Glomerular visceral epithelial cell (primary cell): ENCODE measurements around the gene CCDC91.
A peak's percentile ranks its signal among the peaks of the same experiment; 100 is the strongest.
"Not testable (repeated sequence)": the region's sequence is repeated elsewhere in the genome, so short reads cannot be mapped to it uniquely, and the experiment has no call there.

Source experiments
- DNase-seq: peaks from one replicate; pipeline ENCODE4 v3.0.0-alpha.2; 2016; ENCODE audit errors: extremely low spot score

CCDC91 gene

DNA sequence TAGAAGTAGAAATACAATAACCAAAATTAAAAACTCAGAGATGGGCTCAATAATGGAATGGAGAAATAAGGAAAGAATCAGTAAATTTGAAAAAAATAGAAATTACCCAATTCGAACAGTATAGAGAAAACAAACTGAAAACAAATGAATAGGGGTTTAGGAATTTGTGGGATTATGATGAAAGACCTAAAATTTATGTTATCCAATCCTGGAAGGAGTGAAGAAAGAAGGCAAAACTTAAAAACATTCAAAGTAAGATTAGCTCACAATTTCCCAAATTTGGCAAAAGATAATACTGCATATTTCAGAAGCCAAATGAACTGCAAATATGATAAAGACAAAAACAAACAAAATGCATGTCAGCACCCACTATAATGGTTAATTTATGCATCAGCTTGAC lies 177.1 kb downstream of the CCDC91 start:
- DNase-seq = no peak

DNA sequence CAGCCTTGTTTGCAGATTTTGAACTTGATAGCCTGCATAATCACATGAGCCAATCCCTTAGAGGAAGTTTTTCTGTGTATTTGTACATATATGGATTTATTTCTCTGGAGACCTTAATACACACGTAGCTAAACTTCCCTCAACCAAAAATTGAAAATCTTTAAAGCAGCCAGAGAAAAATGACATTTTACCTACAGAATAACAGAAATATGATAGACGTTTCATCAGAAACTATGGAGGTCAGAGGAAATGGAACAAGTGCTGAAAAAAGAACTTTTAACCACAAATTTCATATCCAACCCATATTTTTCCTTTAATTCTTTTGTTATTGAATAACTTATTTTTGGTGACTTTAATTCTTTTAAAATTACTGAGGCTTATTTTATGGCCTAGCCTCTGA lies 177.7 kb downstream of the CCDC91 start:
- no peak for DNase-seq

DNA sequence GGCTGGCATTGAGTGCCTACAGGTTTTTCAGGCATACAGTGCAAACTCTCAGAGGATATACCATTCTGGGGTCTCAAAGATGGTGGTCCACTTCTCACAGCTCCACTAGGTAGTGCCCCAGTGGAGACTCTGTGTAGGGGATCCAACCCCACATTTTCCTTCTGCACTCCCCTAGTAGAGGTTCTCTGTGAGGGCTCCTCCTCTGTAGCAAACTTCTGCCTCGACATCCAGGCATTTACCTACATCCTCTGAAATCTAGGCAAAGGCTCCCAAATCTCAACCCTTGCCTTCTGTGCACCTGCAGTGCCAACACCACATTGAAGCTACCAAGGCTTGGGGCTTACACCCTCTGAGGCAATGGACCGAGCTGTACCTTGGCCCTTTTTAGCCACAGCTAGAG lies 179.2 kb downstream of the CCDC91 start:
- DNase-seq = no peak

DNA sequence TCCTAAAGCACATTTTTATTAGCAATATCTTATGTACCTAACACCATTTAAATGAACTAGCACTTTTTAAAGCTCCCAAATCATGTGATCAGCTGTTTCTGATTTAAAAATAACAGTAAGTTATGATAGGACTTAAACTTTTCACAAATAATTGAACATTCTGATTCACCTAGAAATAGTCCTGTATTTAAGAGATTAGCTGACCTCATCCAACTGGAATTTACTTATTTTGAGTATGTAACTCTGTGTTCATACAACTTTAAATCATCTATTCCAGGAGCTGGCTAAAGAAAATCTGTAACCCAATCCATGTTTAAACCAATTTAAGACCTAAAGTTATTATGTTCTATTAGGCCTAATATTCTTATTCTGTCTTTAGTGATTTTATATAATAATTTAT lies 184.3 kb downstream of the CCDC91 start:
- no peak for DNase-seq

DNA sequence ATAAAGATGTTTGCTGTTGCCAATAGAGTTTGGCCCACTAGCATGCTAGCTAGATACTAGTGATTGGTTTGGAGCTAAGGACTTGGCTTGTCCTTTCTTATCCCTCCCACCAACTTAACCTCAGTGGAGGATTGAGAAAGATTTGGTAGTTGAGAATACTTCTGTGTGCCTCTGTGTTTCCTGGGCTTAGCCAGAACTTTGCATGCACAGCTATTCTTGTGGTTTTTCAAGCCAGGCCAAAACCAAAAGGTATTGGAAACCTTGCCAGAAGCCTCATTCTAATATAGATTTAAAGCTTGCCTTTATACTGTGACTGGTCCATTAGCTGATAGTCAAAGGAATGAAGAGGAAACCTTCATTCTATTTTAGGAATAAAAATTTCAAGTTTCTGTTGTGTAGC lies 188.5 kb downstream of the CCDC91 start:
- peak; percentile 26 for DNase-seq

DNA sequence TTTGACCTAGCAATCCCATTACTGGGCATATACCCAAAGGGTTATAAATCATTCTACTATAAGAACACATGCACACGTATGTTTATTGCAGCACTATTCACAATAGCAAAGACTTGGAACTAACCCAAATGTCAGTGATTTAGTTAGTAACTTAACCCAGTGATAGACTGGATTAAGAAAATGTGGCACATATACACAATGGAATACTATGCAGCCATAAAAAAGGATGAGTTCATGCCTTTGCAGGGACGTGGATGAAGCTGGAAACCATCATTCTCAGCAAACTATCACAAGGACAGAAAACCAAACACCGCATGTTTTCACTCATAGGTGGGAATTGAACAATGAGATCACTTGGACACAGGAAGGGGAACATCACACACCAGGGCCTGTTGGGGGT lies 189.5 kb downstream of the CCDC91 start:
- not testable (repeated sequence) for DNase-seq

DNA sequence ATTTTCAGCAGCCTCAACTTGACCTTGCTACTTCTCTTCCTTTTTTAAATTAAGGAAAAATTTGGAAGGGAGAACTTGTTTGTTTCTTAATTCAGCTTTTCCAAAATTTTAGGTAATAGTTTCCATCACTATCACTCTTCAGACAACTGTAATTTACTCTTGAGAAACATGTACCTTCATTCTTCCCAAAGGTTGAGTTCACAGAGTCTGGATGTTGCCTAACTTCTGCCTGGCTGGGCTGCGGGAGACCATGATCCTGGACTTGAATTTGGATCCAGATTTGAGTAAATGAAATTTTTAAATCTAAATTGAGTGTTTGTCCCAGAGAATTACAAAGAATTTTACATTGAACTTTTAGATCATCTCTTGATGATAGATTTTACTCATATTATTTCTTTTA lies 193.1 kb downstream of the CCDC91 start:
- no peak for DNase-seq

DNA sequence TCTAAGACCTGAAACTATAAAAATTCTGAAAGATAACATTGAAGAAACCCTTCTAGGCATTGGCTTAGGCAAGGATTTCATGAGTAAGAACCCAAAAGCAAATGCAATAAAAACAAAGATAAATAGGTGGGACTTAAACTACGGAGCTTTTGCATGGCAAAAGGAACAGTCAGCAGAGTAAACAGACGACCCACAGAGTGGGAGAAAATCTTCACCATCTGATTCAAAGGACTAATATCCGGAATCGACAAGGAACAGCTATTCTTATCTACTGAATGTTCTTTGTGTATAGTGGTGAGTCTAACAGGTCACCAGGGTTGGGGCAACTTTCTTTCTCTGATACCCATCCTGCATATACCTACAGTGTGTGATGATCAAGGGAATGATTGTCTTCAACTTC lies 198.6 kb downstream of the CCDC91 start:
- no peak for DNase-seq

DNA sequence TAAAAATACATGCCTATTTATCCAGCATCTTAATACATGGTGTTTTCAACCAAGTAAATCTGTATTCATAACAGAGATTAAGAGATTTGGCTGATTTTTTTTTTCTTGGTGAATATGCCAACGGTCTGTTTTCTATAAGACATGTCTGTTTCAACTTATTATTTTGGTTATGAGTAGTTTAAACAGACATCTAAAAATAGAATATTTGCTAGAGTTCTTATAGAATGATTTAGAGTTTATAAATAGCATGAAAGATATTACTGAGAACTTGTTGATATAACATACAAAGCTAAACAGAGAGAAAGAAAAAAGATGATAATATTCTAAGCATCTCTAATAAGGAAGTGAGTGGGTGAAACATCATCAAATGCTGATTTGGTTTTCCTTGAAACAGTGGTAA lies 199.9 kb downstream of the CCDC91 start:
- DNase-seq = no peak

DNA sequence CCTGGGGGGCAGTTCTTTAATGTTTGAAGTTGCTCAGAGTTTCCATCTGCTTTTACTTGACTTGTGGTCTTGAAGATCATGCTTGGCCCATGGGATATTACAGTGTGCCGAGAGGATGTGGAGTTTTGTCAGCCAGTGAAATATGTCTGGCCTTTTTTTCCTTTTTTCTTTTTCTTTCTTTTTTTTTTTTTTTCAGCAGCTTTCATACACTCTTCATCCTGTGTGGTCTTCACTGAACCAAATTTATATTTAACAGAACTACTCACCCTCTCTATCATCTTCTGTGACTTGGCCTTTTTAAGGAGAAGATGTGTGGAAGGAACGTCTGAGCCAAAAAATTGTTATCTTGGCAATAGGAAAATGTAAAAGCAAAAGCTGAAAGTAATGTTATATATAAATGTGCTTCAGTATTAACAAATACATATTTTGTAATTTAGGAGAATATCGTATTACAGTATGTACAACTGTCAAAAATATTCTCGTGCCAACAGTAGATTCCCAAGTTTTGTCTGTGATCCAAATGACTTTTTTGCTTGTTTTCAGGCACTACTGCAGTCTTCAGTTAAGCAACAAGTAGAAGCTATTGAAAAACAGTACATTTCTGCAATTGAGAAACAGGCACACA lies 200.6 kb downstream of the CCDC91 start:
- no peak for DNase-seq

DNA sequence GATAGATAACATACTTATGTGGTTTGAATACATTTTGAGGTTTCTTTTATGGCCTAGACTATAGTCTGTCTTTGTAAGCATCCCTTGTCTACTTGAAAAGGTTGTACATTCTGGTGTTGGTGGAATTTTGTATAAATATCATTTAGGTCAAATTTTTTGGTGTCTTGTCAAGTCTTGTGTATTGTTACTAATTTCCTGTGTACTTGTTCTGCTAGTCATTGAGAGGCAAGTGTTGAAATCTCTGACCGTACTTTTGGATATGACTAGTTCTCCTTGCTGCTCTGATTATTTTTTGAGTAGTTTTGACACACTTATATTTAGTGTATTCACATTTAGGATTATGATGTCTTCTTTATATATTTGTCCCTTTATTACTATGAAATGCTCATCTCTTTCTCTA lies 219.6 kb downstream of the CCDC91 start:
- no peak for DNase-seq

DNA sequence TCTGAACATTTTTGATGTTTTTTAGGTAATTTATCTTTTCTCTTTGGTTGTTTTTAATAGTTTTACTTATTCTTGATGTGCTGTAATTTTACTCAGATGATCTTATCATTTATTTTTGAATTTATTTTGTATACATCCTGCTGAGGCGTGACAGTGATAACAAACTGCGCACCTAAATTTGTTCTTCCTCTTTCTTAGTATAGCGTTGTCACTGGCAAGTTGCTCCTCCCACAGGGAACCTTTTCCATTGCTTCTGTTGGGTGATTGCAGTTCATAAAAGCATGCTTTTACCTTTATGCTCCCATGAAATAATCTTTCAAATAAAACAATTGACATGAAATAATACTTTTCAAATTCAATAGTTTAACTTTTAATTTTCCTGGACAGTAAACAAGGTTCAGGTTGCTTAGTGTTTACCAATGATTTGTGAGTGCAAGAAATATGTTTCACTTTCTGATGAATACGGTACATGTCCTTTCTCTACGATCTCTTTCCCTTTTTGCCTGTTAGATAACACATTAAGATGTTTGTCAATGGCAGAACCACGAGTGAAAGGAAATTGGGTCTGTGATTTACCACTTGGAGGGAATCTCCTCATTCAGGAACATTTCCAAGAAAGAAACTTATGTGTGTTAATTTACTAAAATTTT lies 223.3 kb downstream of the CCDC91 start:
- no peak for DNase-seq

DNA sequence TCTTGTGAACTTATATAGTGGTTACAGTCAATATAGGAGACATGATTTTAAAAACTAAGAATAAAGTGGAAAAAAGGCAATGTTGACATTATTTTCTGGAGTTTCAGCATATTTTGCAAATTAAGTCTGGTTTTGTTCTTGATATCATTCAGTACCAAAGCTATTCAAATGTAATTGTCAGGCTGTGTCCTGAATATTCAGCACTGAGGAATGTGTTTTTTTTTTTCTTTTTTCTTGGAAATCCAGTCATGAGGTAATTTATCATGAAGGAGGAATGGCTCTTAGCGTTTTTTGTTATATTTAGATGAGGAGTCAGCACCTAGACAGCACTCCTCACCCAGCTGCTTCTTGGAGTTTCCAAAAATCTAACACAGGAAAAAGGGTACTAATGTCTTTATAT lies 225.5 kb downstream of the CCDC91 start:
- DNase-seq = peak; percentile 28

DNA sequence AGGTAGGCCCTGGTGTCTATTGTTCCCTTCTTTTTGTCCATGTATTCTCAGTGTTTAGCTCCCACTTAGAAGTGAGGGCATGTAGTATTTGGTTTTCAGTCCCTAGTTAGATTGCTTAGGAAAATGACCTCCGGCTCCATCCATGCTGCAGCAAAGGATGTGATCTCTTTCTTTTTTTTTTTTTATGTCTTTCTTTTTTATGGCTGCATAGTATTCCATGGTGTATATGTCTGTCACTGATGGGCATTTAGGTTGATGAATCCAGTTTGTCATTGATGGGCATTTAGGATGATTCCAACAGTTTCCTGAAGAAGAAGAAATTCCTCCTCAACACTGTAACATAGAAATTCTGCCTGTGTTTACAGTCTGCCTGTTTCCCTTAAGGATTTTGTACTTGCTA lies 231.1 kb downstream of the CCDC91 start:
- DNase-seq = no peak

DNA sequence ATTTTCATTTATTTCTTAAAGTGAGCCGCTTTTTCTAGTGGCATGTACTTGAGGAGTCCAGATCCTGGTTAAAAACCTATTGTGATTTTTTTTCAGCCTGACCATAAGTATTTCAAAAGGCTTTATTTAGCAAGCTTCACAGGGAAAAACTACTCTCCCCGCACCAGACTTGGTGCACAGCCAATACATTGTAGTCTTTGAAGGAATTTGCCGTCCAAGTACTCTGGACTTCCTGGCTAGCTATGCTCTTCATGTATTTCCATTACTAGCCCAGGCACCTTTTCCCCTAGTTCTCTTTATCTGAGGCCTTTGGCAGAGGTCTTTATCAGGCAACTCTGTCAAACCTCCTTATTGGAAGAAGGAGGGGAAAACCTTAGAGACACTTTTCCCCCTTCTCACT lies 234.7 kb downstream of the CCDC91 start:
- DNase-seq = peak; percentile 71

DNA sequence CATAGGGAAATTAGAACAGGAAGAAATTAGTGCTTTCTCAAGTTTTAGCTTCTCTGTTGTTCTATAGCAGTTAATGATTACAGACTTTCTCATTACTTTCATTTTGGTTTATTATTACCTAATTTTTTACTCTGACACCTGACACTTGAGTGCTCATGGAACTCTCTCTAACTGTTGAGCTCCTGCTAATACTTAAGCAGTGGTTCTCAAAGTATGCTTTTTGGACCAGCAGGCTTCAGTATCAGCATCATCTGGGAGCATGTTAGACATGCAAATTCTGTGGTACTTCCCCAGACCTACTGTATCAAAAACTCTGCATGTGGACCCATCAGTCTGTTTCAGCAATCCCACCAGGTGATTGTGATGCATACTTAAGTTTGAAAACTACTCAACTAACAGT lies 235.3 kb downstream of the CCDC91 start:
- DNase-seq = peak; percentile 25

DNA sequence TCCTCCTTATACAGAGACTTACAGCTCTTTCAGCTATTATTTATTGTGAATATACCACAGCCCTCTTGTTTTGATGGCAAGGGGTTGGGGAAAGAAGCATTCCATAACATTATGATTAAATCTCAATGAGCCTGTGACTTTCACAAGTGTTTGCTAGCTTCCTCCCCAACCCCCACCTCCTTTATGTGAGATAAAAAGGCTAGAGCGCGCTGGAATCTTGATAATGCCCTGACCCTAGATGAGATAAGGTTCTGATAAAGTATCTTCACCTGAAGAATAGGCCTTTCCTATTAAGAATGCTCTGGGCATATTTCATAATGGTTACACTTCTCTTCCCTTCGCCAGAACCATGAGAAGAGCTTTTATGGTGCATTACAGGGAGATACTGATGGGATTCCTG lies 236.8 kb downstream of the CCDC91 start:
- DNase-seq = no peak

DNA sequence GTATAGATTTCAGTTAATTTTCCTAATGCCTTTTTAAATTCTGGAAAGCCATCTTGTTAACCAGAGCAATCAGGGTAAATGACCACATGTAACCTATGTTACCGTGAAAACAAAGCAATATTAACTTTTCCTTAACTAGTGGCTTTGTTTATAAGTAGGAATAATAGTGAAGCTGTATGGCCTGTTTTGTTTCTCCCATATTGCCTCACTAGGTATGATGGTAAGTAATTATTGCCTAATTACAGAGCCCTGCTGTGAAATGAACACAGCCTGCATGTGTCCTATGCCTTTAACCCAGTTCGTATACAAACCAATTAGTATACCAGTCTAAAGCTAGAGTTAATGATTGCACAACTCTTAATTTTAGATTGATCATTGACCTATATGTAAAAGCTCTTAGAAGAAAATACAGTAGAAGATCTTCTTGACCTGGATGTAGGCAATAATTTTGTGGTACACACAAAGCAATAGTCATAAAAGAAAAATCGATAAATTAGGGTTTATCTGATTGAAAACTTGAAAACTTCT lies 249.9 kb downstream of the CCDC91 start:
- DNase-seq = no peak

DNA sequence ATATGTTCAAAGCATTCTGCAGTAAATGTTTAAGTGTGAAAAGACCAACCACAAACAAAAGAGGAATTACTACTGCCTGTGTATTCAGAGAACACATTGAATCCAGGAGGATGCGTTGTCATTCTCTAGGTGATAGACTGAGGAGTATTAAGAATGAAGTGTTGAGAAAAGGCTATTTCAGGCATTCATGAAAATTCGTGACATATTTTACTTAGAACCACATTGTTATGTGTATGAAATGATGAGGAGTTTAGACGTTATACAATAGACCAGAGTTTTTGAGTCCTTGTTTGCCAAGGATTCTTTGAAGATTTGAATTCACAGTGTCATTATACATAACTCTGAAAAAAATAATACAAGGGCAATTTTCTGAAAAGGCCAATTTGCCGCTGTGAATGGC lies 251.8 kb downstream of the CCDC91 start:
- no peak for DNase-seq

DNA sequence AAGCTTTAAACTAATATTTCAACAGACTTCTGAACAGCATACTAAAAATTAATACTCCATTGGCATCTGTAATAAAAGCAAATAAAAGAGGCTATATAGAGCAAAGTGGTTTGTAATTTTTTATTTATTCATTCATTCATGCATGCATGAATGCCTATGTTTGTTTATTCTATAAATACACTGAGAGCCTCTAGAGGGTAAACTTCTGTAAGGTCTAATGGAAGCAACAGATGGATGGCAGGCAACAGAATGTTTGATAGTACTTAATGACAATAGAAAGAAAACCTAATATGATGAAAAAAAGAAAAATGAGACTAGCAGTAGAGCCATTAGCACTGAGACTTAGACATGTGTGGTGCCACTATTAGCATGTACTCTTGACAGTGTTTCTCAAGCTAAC lies 253.1 kb downstream of the CCDC91 start:
- DNase-seq = no peak

DNA sequence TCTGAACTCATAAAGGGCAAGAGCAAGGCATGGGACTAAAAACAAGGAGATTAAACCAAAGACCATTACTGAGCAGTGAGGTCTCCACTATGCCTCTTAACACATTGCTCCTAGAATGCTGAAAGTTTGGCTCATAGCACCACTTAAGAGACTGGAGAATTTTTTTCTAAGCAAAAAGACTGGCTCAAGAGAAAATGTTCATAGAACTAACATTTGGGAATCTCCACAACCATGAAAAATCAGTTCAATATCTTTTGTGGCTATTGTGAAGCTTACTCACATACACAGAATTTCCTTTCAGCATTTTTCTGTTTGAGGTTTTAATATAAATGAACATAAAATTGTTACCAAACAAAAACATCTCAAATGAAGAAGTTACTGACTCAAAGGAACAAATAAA lies 255.8 kb downstream of the CCDC91 start:
- no peak for DNase-seq

DNA sequence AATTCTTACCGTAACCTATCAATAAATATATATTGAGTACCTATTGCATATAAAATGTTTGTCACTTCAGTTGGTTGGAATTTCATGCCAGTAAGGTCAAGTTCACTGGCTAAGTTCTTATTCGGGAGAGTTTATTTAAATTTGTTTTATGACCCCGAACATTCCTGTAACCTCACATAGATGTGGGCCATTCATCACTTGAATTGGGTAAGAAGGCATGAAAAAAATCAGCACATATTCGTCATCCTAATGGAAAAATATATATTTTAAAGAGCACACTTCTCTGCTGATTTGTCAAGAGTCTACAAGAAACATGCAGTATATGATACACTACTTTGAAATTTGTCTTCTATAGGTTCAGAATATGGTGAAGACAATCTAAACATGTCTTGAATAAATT lies 263.4 kb downstream of the CCDC91 start:
- no peak for DNase-seq

DNA sequence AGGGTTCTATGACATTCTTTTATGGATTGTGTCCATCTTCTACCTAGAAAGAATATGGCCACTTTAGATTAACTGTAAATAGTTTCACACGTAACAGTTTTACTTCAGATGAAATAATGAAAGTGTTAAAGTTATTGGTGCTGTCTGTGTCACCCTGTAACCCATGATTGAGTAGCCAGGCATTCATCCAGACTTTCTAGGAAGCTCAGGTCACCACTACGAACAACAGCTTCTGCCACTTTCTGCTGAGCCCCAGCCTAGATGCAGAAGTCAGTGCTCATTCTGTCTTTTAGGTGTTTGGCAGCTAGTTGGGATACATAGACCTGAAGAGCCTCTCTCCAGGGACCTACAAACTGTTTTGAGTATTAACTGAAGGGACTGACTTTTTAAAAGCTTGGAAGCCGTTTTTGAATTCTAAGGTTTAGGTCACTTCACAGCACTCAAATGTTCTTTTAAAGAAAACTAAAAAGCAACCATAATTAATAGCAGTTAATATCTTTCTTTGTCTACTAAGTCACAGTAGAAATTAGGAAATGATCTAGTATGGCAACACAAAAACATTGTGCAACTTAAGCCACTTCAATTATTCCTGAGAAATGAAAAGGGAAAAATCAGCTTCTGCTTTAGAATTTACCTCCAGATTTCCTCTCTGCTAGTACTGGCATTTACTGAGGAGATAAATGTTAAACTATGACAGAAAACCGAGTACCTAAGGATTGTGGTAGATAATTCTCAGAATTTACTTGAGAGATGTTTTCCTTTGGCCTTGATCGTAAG lies 266.9 kb downstream of the CCDC91 start:
- DNase-seq = no peak
